ENCODE measurements around the gene OR11G2.
A peak's percentile ranks its signal among the peaks of the same experiment; 100 is the strongest.
"Not testable (repeated sequence)": the region's sequence is repeated elsewhere in the genome, so short reads cannot be mapped to it uniquely, and the experiment has no call there.

The OR11G2 gene

DNA sequence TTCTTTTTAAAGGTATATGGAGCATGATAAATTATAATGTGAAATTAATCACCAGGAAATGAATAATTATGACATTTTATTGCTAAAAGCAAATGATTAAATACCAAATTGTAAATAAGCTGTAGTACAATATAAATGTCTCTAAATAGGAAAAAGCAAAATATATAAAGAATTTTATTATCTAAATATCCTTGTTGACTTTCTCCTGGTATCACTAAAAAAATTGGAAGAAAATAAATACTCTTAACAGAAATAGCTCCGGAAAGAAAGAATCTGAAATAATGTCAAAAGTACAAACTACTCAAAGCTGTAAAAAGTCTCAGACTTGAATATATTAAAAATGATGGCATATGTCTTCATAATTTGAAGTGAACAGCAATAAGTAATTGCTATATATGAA lies 38.0 kb downstream of the OR11G2 start, which contains the start of gene OR11H7:
OR11H7 (plus strand) TSS at position 301 of the 400 bp plus-strand sequence.
- TF ChIP-seq MYC (IDR thresholded peaks at IDR 0.05; ENCODE audit: low read depth, low read length) (no peak), MAX (IDR thresholded peaks at IDR 0.05; ENCODE audit: low read depth, low read length) (no peak), POLR2A (IDR thresholded peaks at IDR 0.05; ENCODE audit: extremely low read depth, insufficient read length) (no peak), CTCF (IDR thresholded peaks at IDR 0.05; ENCODE audit: low read depth, low read length) (no peak)
- no peak within 1 kb of the TSS for H3K4me3 ChIP-seq (ENCODE audit: low read depth, low read length)
- no peak for DNase-seq (ENCODE audit: low read depth)

DNA sequence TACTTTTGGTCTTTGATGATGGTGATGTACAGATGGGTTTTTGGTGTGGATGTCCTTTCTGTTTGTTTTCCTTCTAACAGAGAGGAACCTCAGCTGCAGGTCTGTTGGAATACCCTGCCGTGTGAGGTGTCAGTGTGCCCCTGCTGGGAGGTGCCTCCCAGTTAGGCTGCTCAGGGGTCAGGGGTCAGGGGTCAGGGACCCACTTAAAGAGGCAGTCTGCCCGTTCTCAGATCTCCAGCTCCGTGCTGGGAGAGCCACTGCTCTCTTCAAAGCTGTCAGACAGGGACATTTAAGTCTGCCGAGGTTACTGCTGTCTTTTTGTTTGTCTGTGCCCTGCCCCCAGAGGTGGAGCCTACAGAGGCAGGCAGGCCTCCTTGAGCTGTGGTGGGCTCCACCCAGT lies 44.7 kb downstream of the OR11G2 start:
- H3K4me3 ChIP-seq (ENCODE audit: low read depth, low read length); DNase-seq (ENCODE audit: low read depth): not testable (repeated sequence)

GRCh38 chr14:20247646-20248246 lies 57.0 kb downstream of the OR11G2 start:
- no peak overlapping the region for H3K4me3 ChIP-seq (ENCODE audit: low read depth, low read length)
- DNase-seq (ENCODE audit: low read depth) = peak; percentile 36
- peak; percentile 42 for TF ChIP-seq CTCF (IDR thresholded peaks at IDR 0.05; ENCODE audit: low read depth, low read length)
- TF ChIP-seq MYC (IDR thresholded peaks at IDR 0.05; ENCODE audit: low read depth, low read length) = no peak
- no peak for TF ChIP-seq POLR2A (IDR thresholded peaks at IDR 0.05; ENCODE audit: extremely low read depth, insufficient read length)
- TF ChIP-seq MAX (IDR thresholded peaks at IDR 0.05; ENCODE audit: low read depth, low read length) = no peak
